Activated CD8-positive, alpha-beta T cell treated with anti-CD3 and anti-CD28 coated beads for 36 hours (primary cell): Measurements from ENCODE around the gene SLC10A1. TPM values are rescaled to one million over a fixed set of nuclear protein-coding genes. Genes with fewer than 3 reads are reported as not detected.
A peak's percentile ranks its signal among the peaks of the same experiment; 100 is the strongest.

Experiments
- ATAC-seq: fragments of 200-7000 bp; cut with Tn5 transposase; one replicate; pipeline ENCODE4 v1.10.0; 2021; ENCODE audit warnings: mild to moderate bottlenecking, moderate library complexity
- CTCF ChIA-PET: fragments of 350-600 bp; sonication (Branson Sonifier 250); formaldehyde crosslinking; loops from one replicate; lab custom pipeline; 2021; ENCODE audit warnings: antibody characterized with exemption; lab: Charles Lee
- POLR2A ChIA-PET: fragments of 350-600 bp; sonication (Branson Sonifier 250); formaldehyde crosslinking; loops from one replicate; lab custom pipeline; 2021; ENCODE audit warnings: antibody characterized with exemption; lab: Charles Lee
- DNase-seq: peaks from one replicate; pipeline ENCODE4 v3.0.0-alpha.2; 2020
- H3K27ac Mint-ChIP-seq: one replicate; pipeline ENCODE4 v1.8.0; 2021; ENCODE audit warnings: mild to moderate bottlenecking, mixed read lengths
- H3K27me3 Mint-ChIP-seq: one replicate; pipeline ENCODE4 v1.8.0; 2021; ENCODE audit warnings: mixed read lengths
- H3K36me3 Mint-ChIP-seq: one replicate; pipeline ENCODE4 v1.8.0; 2021; ENCODE audit warnings: low read depth, mixed read lengths
- H3K4me1 Mint-ChIP-seq: one replicate; pipeline ENCODE4 v1.8.0; 2021; ENCODE audit warnings: low read depth, mixed read lengths
- H3K4me3 Mint-ChIP-seq: one replicate; pipeline ENCODE4 v1.8.0; 2021; ENCODE audit warnings: mild to moderate bottlenecking, moderate library complexity, mixed read lengths
- H3K9me3 Mint-ChIP-seq: one replicate; pipeline ENCODE4 v1.8.0; 2021; ENCODE audit warnings: mixed read lengths
- CTCF ChIP-seq: fragments of 200-600 bp; IDR thresholded peaks from one replicate; pipeline ENCODE4 v1.8.0; 2022; ENCODE audit warnings: antibody characterized with exemption, mild to moderate bottlenecking
- intact Hi-C: fragments of 100-400 bp; cut with micrococcal nuclease; formaldehyde crosslinking; loops from one replicate; pipeline ENCODE4 v1.10.0; 2022
- total RNA-seq, 2 experiments: library from RNA; stranded (reverse); gene quantifications; one replicate each; pipeline ENCODE4 v1.2.3, GENCODE V29; 2021

Gene SLC10A1
- total RNA-seq, 2 experiments from 2014 or later, result not detected

- DNase-seq, result no peak
- peak overlapping the region; percentile 52 for H3K27ac Mint-ChIP-seq
- peaks cover 86% of the 10 kb centered on the region for H3K36me3 Mint-ChIP-seq
- no peak overlapping the region for H3K4me3 Mint-ChIP-seq
- H3K9me3 Mint-ChIP-seq, result no peaks in the 10 kb centered on the region
- H3K27me3 Mint-ChIP-seq, result no peaks in the 10 kb centered on the region
- ChIA-PET CTCF (no interaction called here), POLR2A (interaction anchor here (1.3 to 3.2 kb wide), 3 partner anchors 7 to 138 kb away, joined by 3 to 28 read pairs (median 13); partner anchors contain the start of gene SRSF5)
- no peak for TF ChIP-seq CTCF
- intact Hi-C loops, result no loop called here
- peaks cover 74% of the 10 kb centered on the region for H3K4me1 Mint-ChIP-seq
- no peak for ATAC-seq
Measured at GRCh38 chr14:69775012-69775411, 22.0 kb downstream of the SLC10A1 start.

- ChIA-PET POLR2A (interaction anchor here (0.6 to 2.5 kb wide), 10 partner anchors 8 to 869 kb away, joined by 3 to 13 read pairs (median 4); no protein-coding TSS in a partner anchor), CTCF (interaction anchor here (1.4 kb wide), 1 partner anchor 48 kb away, joined by 3 read pairs; no protein-coding TSS in a partner anchor)
- Mint-ChIP-seq H3K27ac (peak overlapping the region; percentile 55), H3K4me3 (no peak overlapping the region), H3K36me3 (peaks cover 90% of the 10 kb centered on the region), H3K27me3 (no peaks in the 10 kb centered on the region), H3K4me1 (peaks cover 83% of the 10 kb centered on the region), H3K9me3 (no peaks in the 10 kb centered on the region)
- intact Hi-C loops, result no loop called here
- no peak for DNase-seq
- ATAC-seq, result no peak
- no peak for TF ChIP-seq CTCF
Measured at GRCh38 chr14:69773571-69774276, 23.3 kb downstream of the SLC10A1 start.

- ChIA-PET POLR2A (interaction anchor here (0.9 to 2.5 kb wide), 7 partner anchors 10 to 870 kb away, joined by 3 to 13 read pairs (median 4); no protein-coding TSS in a partner anchor), CTCF (interaction anchor here (1.5 kb wide), 1 partner anchor 14 kb away, joined by 3 read pairs; no protein-coding TSS in a partner anchor)
- peaks cover 2% of the 10 kb centered on the region for H3K27me3 Mint-ChIP-seq
- no peak for TF ChIP-seq CTCF
- no peak for ATAC-seq
- H3K27ac Mint-ChIP-seq, result peak overlapping the region; percentile 67
- intact Hi-C loops, result no loop called here
- H3K4me1 Mint-ChIP-seq, result peaks cover 80% of the 10 kb centered on the region
- DNase-seq, result no peak
- H3K9me3 Mint-ChIP-seq, result no peaks in the 10 kb centered on the region
- peaks cover 91% of the 10 kb centered on the region for H3K36me3 Mint-ChIP-seq
- no peak overlapping the region for H3K4me3 Mint-ChIP-seq
Measured at GRCh38 chr14:69772082-69773017, 24.7 kb downstream of the SLC10A1 start.

GRCh38 chr14:69771136-69771535 lies 25.9 kb downstream of the SLC10A1 start:
- peaks cover 2% of the 10 kb centered on the region for H3K27me3 Mint-ChIP-seq
- ATAC-seq, result no peak
- H3K4me1 Mint-ChIP-seq, result peaks cover 70% of the 10 kb centered on the region
- H3K36me3 Mint-ChIP-seq, result peaks cover 85% of the 10 kb centered on the region
- intact Hi-C loops, result no loop called here
- H3K4me3 Mint-ChIP-seq, result no peak overlapping the region
- TF ChIP-seq CTCF, result no peak
- peak overlapping the region; percentile 77 for H3K27ac Mint-ChIP-seq
- ChIA-PET CTCF (interaction anchor here (1.5 kb wide), 1 partner anchor 16 kb away, joined by 3 read pairs; no protein-coding TSS in a partner anchor), POLR2A (interaction anchor here (0.9 to 1.2 kb wide), 3 partner anchors 13 to 34 kb away, joined by 3 to 7 read pairs (median 3); no protein-coding TSS in a partner anchor)
- no peak for DNase-seq
- H3K9me3 Mint-ChIP-seq, result no peaks in the 10 kb centered on the region
